SU-DHL-6 (cell line): Measurements from ENCODE around the gene SYNPR.

Experiments used
- H2AFZ ChIP-seq: fragments of 200-600 bp; sonication (generic); 2 replicates; pipeline ENCODE4 v1.6.1; 2014; ENCODE audit warnings: low read depth, mild to moderate bottlenecking, moderate library complexity, mixed read lengths, antibody characterized with exemption, low read length; ENCODE audit not compliant: severe bottlenecking
- H3F3A ChIP-seq: fragments of 200-600 bp; shearing (Covaris generic); 2 replicates; pipeline ENCODE4 v1.6.0; 2016; ENCODE audit warnings: antibody characterized with exemption, mild to moderate bottlenecking; ENCODE audit not compliant: insufficient read depth
- H3K27ac ChIP-seq: fragments of 200-600 bp; sonication (generic); 2 replicates; pipeline ENCODE4 v1.5.1; 2016; ENCODE audit warnings: low read depth, mild to moderate bottlenecking, low read length, moderate library complexity, mixed read lengths
- H3K27me3 ChIP-seq: fragments of 200-600 bp; sonication (generic), shearing (Covaris generic); 2 replicates; pipeline ENCODE4 v1.6.0; 2014; ENCODE audit warnings: mild to moderate bottlenecking, low read length
- H3K36me3 ChIP-seq: fragments of 200-600 bp; sonication (generic); 2 replicates; pipeline ENCODE4 v1.6.1; 2014; ENCODE audit warnings: mild to moderate bottlenecking, low read length, mixed read lengths
- H3K4me2 ChIP-seq: fragments of 300-600, 200-600 bp; shearing (Covaris generic), sonication (generic); 2 replicates; pipeline ENCODE4 v1.6.0; 2014; ENCODE audit warnings: low read length, low read depth, mild to moderate bottlenecking; ENCODE audit not compliant: poor library complexity, severe bottlenecking
- H3K4me3 ChIP-seq: fragments of 200-600 bp; sonication (generic); 2 replicates; pipeline ENCODE4 v1.5.1; 2014; ENCODE audit warnings: antibody characterized with exemption, low read length, mild to moderate bottlenecking, mixed read lengths; ENCODE audit not compliant: insufficient read depth, poor library complexity, severe bottlenecking
- H3K79me2 ChIP-seq: fragments of 200-600 bp; sonication (generic); 2 replicates; pipeline ENCODE4 v1.6.1; 2014; ENCODE audit warnings: mild to moderate bottlenecking, low read length, moderate library complexity; ENCODE audit not compliant: insufficient read depth
- H3K9ac ChIP-seq: fragments of 200-600 bp; sonication (generic); 2 replicates; pipeline ENCODE4 v1.7.0; 2014; ENCODE audit warnings: mild to moderate bottlenecking, low read length
- H3K9me2 ChIP-seq: fragments of 200-600 bp; sonication (generic); replicated peaks from 2 replicates; pipeline ENCODE4 v1.6.1; 2014; ENCODE audit warnings: low read length; ENCODE audit not compliant: insufficient read depth
- H3K9me3 ChIP-seq: fragments of 200-600 bp; sonication (generic); 2 replicates; pipeline ENCODE4 v1.6.1; 2014; ENCODE audit warnings: low read length, mixed read lengths; ENCODE audit not compliant: insufficient read depth
- H4K20me1 ChIP-seq: fragments of 200-600 bp; sonication (generic); 2 replicates; pipeline ENCODE4 v1.6.1; 2014; ENCODE audit warnings: low read depth, mild to moderate bottlenecking, antibody characterized with exemption, low read length, moderate library complexity, mixed read lengths
- EZH2phosphoT487 ChIP-seq: fragments of 200-600 bp; sonication (generic), shearing (Covaris generic); conservative IDR thresholded peaks from 2 replicates; pipeline ENCODE4 v1.6.1; 2018; ENCODE audit warnings: mild to moderate bottlenecking, antibody characterized with exemption, low read length, moderate library complexity, mixed read lengths
- TF ChIP-seq, protein P1 (sequence below): fragments of 200-600 bp; sonication (generic); IDR thresholded peaks from one replicate; pipeline ENCODE4 v1.5.1; 2017; ENCODE audit warnings: antibody characterized with exemption, mild to moderate bottlenecking, low read length, moderate library complexity; ENCODE audit not compliant: insufficient read depth, poor library complexity, severe bottlenecking

SYNPR gene

DNA sequence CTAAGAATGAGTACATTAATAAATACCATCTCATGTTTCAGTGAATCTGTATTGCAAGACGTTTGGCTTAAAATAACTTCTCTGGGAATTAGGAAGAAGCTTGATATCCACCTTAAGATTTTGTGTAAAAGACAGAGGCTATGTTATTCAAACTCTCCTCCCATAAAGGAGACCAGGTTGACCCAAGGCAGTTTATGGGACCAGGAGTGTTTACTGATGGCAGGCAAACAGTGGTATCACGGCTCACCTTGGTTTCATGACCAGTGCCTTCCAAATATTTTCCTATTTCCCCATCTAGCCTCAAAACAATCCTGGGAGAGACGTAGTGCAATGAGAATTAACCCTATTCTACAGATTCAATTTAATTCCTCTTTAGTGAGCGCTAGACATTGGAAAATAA is 284.2 kb downstream of the SYNPR start:
- H3K9me3 ChIP-seq = 0 out of 2 replicates have a peak, but pooled peaks cover 1% of the 10 kb centered on the region
- no peaks in the 10 kb centered on the region for H3K27me3 ChIP-seq
- TF ChIP-seq EZH2phosphoT487 = no peak
- TF ChIP-seq, protein P1, sequence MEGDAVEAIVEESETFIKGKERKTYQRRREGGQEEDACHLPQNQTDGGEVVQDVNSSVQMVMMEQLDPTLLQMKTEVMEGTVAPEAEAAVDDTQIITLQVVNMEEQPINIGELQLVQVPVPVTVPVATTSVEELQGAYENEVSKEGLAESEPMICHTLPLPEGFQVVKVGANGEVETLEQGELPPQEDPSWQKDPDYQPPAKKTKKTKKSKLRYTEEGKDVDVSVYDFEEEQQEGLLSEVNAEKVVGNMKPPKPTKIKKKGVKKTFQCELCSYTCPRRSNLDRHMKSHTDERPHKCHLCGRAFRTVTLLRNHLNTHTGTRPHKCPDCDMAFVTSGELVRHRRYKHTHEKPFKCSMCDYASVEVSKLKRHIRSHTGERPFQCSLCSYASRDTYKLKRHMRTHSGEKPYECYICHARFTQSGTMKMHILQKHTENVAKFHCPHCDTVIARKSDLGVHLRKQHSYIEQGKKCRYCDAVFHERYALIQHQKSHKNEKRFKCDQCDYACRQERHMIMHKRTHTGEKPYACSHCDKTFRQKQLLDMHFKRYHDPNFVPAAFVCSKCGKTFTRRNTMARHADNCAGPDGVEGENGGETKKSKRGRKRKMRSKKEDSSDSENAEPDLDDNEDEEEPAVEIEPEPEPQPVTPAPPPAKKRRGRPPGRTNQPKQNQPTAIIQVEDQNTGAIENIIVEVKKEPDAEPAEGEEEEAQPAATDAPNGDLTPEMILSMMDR = no peak
- H3K9me2 ChIP-seq = no peaks in the 10 kb centered on the region
- no peak overlapping the region for H3K4me2 ChIP-seq
- H2AFZ ChIP-seq = no peak overlapping the region
- no peaks in the 10 kb centered on the region for H3K79me2 ChIP-seq
- H3F3A ChIP-seq = no peaks in the 10 kb centered on the region
- H3K4me3 ChIP-seq = no peak overlapping the region
- no peak overlapping the region for H3K27ac ChIP-seq
- H3K9ac ChIP-seq = no peak overlapping the region
- H4K20me1 ChIP-seq = no peaks in the 10 kb centered on the region
- no peaks in the 10 kb centered on the region for H3K36me3 ChIP-seq

DNA sequence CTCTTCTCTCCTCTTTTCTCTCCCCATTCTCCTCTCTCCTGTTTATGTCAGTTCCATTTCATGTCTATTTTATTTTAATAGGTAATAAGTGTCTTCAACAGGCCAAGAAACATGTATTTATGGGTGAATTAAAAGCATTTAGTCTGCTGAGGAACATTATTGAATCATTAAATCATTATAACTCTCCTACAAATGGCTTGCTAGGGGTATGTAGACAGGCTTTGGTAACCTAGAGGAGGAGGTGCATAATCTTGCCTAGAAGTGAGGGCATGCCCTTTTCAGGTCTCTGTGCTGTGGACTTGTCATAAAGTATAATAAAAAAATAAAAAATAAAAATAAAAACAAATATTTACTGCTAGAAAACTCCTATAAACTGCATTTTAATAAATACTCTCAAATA is 285.5 kb downstream of the SYNPR start:
- Histone ChIP-seq H3K36me3 (no peaks in the 10 kb centered on the region), H3K9me3 (0 out of 2 replicates have a peak, but pooled peaks cover 4% of the 10 kb centered on the region), H3K4me2 (no peak overlapping the region), H4K20me1 (no peaks in the 10 kb centered on the region), H3K4me3 (no peak overlapping the region), H3K27ac (no peak overlapping the region), H3K27me3 (no peaks in the 10 kb centered on the region), H3K79me2 (no peaks in the 10 kb centered on the region), H3F3A (no peaks in the 10 kb centered on the region), H2AFZ (no peak overlapping the region), H3K9me2 (no peaks in the 10 kb centered on the region), H3K9ac (no peak overlapping the region)
- TF ChIP-seq, protein P1 = no peak
- no peak for TF ChIP-seq EZH2phosphoT487

DNA sequence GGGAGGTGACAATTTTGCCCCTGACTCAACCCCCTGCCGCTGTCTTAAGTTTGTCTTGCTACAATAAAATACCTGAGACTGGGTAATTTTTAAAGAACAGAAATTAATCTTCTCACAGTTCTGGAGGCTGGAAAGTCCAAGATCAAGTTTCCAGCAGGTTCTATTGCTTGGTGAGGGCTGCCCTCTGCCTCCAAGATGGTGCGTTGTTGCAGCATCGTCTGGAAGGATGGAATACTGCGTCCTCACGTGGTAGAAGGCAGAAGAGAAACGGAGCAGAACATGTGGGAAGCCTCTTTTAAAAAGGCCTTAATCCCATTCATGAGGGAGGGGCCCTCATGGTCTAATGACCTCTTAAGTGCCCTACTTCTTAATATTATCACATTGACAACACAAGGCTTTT is 287.1 kb downstream of the SYNPR start:
- Histone ChIP-seq H3K79me2 (no peaks in the 10 kb centered on the region), H3K27ac (no peak overlapping the region), H3K4me2 (no peak overlapping the region), H3K9ac (no peak overlapping the region), H3K36me3 (no peaks in the 10 kb centered on the region), H3F3A (no peaks in the 10 kb centered on the region), H3K9me3 (0 out of 2 replicates have a peak, but pooled peaks cover 4% of the 10 kb centered on the region), H3K4me3 (no peak overlapping the region), H4K20me1 (no peaks in the 10 kb centered on the region), H2AFZ (no peak overlapping the region), H3K27me3 (no peaks in the 10 kb centered on the region), H3K9me2 (no peaks in the 10 kb centered on the region)
- TF ChIP-seq, protein P1 = no peak
- no peak for TF ChIP-seq EZH2phosphoT487
